GM19351 (cell line): Measurements from ENCODE around the gene PIK3R5.

Experiments used
- ATAC-seq: cut with Tn5 transposase; IDR thresholded peaks from one replicate; pipeline ENCODE4 v1.9.1; 2021; ENCODE audit warnings: mild to moderate bottlenecking, moderate library complexity; ENCODE audit not compliant: unreplicated experiment

The PIK3R5 gene

DNA sequence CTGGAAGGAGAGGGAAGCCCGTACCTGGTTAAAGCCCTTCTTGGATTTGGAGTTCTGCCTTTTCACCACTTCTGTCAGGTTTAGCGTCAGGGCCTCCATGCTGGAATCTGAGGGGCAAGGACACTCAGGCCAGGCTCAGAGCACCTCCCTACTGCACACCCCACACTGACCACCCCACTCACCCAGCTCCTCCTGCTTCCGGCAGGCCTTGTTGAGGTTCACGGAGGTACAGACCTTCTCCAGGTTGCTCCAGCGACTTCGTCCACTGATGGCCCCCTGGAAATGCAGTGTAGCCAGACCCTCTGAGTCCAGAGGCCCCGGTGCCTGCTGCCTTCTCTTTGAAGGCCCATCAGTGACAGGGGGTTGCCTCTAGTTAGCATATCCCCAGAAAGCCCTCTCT is 83.9 kb downstream of the PIK3R5 start:
- ATAC-seq, result no peak

DNA sequence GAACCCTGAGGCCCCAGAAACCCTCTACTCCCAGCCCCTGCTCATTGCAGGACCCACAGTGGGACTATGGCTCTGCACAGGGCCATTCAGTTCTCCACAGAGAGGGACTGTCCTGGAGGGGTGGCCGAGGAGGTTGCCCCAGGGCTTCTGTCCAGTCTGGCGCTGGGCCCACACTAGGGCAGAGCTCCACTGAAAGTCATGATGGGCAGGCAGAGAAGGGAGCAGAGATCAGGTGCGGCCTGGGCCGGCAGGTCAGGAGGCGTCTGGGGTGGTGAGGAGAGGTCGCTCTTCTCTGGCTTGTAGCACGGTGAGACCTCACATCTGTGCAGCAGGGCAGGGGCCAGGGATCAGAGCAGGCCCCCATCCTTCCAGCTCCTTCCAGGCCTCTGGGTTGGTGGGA is 85.0 kb downstream of the PIK3R5 start:
- ATAC-seq, result no peak

DNA sequence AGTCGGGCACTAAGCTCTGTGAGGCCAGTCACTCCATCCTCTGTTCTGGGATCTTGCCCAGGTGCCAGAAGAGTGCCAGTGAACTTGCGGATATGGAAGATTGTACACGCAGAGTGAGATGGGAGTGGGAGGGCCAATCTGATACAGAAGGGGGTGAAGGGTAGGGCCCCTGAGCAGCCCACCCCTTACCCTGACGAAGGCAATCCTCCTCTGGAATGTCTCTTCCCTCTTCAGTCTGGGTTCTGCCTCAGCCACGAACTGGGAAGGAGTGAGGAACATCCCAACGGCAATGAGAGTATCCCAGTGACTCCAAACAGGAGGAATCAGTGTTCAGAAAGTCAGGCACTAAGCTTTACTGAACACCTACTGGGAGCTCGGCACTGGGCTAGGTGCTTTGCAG is 86.1 kb downstream of the PIK3R5 start:
- no peak for ATAC-seq

DNA sequence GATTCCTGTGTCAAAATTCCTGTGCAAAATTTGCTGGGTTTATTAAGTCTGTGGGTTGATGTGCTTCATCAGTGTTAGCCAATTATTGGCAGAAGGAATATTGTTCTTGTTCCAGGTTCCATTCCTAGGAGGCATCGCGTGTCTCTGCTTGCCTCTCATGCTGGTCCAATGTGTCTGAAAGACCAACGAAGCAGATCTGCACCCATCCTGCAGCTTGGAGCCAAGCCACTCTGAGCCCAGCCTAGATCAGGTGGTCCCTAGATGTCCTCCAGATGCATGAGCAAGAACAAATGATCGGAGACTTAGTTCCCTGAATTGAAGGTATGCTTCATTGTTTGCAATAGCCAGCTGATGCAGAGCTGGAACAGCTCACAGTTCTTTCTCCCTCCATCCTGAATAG is 87.5 kb downstream of the PIK3R5 start:
- no peak for ATAC-seq

DNA sequence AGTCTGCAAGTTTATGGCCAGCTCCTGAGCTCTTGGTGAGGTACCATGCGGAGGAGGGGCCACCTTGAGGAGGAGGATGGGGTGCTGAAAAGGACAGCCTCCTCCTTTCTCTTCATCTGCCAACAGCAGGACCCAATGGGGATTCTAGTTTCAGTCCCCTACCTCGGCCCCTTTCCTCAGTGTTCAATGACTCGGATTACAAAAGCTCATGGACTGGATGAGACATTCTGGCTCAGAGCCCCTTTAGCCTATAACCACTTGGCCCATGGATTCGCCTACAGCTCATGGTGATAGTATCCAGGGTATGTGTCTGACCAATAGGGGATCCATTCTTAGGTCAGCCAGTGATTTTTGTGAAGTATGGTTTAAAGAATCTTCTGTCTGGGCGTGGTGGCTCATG is 89.5 kb downstream of the PIK3R5 start:
- ATAC-seq, result no peak

DNA sequence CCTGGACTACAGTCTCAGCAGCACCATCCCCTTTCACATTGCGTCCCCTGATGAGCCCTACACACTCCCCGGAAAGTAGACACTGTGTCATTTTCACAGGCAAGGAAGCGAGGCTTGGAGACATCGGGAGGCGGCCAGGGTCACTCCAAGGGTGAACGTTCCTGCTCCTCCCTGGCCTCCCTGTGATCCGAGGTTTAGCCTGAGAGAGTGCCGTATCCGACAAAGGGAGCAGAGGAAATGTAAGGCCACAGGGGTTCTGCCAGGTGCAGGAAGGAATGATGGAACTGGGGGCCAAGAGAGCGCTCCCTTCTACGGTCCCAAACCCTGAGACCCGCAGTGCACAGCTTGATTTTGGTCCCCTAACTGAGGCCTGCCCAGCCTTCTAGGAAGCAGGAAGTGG is 90.1 kb downstream of the PIK3R5 start:
- no peak for ATAC-seq

DNA sequence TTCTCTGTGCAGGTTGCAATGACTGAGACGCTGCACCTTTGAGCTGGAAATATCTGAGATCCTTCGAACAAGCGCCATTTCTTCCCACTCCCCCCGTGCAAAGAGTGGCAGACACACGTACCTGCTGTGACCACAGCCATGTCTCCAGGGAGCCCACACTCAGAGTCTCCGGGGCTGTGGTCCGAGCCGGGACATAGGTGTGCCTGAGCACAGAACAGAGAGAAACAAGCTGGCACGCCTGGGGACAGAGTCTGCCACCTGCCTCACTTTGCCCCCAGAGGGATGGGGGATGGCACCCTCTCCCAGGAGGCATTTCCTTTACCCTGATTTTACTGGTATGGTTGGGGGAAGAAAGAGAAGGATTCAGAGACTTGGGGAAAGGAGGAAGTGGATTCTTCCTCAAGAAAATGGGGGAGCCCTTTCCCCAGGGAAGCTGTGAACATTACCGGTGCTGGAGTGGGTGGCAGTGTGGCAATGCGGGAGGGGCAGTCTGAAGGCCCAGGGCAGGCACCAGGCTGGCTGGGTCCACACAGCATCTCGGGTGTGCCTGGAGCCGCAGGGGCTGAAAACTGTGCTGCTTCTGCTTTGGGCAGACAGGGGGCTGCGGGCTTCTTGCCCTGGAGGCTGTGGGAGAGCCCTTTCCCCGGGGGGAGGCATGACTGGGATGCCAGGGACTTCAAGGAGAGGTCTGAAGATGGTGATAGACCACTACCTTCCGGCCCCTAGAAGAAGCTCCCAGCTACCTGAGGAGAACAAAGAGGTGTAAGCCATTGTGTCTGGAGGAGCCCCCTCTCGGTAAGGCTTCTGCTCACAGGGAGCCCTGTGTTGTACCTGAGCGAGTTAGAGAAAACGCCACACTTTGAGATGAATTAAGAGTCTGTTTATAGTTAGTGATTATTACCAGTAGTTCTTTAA is 91.4 kb downstream of the PIK3R5 start:
- no peak for ATAC-seq

DNA sequence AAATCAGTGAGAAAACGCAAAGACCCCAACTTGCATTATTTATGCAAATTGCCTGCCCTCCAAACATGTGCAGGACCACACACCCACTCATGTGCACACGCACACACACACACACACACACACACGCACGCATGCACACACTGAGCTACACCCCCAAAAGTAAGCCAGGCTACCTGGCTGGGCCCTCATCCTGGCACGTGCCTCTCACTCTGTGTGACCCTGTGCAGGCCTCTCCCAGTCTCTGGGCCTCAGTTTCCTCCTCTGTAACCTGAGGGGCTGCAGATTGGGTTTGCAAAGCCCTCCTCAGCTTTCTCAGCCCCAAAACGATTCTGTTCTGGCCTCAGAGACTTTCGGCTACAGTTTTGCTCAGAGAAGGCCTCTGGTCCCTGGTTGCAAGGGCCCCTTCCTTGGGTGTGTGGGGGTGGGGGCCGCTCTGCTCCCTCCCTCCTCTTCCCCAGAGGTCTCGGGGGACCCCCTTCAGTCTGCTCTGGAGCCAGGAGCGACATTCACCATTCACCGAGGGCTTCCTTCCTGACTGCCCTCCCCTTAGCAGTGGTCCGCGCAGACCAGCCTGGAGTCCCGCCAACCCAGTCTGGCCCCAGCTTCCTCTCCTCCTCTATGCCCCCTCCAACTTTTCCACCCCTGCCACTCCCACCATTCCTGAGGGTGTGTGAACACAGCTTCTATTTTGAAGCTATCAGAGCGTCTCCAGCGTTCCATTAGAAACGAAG is 92.6 kb downstream of the PIK3R5 start:
- no peak for ATAC-seq

DNA sequence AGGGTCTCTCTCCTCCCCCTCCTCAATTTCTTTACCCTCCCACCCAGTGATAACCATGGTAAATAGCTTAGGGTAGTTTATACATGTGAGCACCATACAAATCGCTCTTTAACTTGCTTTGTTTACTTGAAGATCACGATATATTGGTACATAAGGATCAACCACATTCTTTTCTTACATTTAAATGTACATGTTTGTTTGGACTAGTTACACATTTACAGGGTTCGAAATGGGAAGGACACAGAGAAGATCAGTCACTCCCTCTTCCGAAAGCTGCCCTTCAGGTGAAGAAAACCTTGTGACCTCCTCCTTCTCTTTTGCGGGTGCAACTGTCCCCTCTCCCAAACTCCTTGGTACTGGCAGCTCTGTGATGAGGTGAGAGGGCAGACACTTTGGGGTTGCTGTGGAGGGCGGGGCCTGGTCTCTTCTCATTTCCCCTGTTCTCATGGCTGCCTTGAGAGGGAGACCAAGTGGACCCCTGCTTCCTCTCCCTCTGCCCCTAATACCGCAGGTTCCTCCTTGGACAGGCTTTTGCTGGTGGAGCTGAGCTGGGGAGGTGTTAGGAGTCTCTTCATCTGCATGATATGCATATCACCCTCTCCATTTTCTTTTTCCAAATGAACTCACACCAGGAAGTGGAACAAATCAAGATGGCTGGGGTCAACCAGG is 93.3 kb downstream of the PIK3R5 start:
- no peak for ATAC-seq

DNA sequence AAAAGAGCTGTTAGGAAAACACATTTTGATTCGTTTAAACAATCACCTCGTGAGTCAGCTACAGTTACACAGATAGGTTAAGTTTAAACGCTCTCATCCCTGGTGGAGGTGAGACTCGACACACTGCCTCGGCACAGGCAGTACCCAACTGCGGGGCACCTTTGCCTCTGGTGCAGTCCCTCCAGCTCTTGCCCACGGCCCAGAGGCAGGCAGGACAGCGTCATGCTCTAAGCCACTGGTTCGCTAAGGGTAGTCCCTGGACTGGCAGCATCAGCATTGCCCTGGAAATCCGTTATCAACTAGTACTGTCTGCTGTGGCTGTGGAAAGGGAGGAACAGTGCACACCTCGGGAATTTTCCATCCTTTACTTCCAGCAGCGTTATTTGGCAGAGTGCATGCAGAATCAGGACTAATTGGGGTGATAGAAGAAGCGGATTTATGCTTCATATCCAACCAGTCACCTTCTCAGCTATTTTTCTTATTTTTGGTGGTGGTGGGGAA is 94.4 kb downstream of the PIK3R5 start:
- no peak for ATAC-seq

DNA sequence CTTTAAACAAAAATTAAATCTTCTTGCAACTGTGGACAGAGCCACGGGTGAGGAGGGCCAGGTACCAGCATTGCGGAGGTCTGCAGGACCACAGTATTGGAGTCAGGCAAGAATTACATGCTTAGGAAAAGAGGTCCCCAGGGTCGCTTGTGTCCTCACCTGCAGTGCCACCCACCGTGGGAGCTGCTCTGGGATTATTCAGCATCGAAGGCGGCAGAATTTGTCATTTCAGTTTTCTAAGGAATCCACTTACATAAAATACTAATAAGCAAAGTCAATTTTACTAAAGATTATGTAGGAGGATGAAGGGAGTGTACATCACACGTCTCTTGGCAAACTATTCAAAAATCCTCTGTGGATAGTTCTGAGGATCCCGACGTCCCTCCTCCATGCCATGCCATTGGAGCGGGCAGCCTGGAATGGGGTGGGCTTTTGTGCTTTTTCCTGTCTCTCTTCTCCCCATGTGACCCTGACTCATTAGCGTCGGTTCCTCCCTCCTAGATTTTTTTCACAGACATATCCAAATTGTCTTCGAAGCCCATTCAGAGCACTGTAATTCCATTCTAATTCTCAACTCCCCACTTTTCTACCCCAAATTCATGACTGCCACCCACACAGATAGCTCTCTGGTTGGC is 95.0 kb downstream of the PIK3R5 start:
- ATAC-seq, result no peak

DNA sequence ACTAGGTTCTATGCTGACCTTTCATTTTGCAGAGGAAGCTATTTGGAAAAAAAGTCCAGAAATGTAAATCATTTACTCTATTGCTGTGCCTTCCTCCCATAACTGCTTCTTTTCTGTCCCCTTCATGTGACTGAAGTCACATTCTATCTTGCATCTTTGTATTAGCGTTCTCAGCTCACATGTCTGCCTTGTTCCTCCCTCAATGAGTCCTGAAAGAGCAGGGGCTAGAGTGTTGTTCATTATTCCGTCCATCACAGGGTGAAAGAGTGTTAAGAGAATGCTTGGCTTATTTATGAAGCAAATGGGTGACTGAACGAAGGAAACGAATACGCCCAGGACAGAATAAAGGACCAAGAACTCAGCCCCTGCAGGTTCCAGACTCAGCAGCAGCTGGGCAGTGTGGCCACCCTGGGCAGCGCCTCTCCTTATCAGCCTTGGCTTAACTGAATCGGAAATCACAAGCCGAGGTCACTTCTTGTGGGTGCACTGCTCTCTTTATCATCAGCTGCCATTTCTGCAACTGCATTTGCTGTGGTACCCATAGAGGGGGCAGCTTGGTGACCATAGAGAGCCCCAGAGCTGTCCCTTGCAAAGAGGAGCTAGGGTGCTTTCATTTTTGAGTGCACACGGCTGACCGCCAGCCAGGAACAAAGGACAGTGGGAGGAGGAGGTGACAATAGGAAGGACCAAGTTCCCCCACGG is 96.2 kb downstream of the PIK3R5 start:
- ATAC-seq, result no peak

DNA sequence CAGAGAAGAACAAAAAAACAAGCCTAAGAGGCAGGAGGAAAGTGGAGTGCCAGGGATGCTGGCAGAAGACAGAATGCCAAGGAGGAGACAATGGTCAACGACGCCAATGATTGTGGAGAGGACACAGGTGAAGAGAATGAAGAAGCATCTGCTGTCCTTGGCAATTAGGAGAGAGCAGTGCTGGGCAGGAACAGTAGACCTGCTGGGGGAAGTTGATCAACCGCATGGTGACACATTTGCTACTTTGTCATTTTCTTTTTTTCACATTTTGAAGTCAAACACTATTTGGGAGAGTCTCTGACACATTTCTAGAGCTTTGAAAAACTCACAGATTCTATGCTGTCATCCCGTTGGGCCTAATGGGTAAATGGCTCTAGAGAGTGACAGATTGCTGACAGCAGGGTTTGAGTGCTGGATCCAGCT is 97.0 kb downstream of the PIK3R5 start:
- peak; percentile 51 for ATAC-seq

DNA sequence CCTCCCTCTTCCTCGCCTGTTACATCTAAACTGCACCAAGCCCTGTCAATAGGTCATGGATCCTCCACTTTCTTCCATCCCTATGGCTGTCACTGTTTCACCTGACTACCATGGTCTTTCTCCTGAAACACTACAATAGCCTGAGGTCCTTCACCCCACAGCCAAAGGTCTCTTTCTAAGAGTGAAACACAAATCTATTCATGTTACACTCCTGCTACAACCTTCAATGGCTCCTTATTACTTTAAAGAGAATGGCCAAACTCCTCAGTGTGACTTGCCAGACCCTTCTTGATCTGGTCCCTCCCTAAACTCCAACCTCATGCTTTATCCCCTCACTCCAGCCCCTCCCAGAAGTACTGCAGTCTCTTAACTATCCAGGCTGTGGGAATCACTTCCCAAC is 97.4 kb downstream of the PIK3R5 start:
- no peak for ATAC-seq

DNA sequence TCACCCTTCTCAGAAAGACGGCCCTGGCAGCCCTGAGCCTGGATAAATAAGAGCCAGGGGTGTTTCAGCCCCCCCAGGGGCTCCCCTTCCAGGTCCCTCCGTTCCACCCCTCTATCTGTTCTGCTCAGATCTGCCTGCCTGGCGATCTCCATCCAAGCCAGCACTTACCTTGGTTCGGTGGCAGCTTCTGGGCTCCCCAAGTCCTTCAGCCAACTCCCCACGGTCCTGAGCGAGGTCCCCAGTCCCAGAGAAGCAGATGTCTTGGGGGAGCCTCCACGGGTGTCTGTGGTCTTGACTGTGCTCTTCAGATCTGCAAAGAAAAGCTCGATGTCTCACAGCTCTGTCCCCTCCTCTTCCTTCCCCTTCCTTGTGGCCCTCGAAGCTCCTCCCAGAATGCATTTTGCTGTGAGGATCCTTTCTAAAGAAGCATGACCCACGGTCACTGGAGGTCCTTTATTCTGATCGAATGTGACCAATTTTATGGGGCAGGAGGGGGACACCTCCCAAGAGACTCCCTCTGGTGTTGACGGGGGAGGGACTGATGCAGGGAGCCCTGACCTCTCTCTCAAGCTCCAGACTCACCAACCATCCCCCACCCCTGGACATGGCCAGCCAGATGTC is 98.0 kb downstream of the PIK3R5 start, which contains the start of gene PIK3R6:
Gene PIK3R6, minus strand, starts transcription at position 314 of the 621 bp plus-strand sequence. CDS start 17,880 bp downstream, outside the sequence.
- no peak for ATAC-seq

DNA sequence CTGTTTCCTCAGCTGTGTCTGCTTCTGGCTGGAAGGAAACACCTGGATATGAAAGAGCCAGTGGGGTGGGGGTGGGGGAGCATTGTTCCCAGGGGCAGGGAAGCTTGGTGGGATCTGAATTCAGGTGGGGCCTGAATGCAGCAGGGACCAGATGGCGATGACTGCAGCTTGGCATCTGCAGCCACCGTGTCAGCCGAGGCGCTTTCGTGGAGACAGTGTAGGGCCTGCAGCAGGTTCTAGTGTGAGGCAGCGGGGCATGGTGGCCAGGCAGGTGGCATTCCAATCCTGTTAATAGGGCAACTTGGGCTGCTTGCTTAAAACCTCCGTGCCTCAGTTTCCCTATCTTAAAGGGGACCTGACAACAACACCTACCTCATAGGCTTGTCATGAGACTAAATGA is 99.7 kb downstream of the PIK3R5 start:
- ATAC-seq, result no peak

DNA sequence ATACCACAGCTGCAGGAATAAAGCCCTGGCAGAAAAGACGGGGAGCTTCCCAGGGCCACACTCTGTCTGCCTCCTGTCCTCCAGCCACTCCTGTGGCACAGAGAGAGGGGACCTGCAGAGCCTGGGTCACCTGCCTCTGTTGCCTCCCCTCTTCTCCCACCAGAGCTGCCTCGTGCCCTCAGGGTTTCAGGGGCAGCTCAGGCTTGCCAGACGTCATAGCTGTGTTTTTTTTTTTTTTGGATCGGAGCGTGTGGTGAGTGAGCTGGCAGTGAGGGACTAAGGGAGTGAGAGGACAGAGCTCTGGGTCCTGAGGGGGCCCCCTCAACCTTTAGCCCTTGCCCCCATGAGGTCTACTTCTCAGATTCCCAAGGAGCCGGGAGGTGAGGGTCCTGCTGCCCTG is 100.1 kb downstream of the PIK3R5 start:
- no peak for ATAC-seq

DNA sequence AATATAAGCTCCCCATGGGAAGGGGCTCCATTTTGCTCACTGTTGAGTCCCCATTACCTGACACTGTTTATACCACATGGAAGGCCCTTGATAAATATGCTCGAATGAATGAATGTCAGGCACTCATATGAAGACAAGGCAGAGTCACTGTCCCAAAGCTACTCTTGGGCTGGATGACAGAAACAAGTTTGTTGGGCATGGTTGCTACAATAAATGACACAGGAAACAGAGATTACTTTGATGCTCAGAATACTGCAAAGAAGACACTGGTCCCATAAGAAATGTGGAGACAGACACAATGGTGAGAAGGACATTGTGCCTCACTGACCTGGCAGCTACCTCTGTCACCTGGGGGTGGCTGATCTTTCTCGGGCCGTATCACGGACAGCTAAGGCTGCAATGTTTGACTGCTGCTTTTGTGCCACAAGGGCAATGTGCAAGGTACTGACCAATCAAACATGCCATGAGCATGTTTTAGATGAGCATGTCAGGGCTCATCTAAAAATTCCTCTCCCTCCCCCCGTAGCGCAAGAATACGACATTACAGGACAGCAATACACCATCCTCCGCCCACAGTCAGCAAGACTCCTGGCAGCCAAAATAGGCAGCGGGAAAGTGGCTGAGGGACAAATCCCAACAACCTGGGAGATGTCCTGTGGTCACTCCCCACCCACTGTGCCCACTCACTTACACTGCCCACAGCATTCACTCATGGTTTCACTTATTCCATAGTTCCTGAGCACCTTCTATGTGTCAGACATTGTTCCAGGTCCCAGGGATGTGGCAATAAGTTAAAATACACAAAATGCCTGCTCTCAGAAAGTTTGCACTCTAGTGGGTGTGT is 103.1 kb downstream of the PIK3R5 start:
- no peak for ATAC-seq
